ENCODE data around the gene CCDC57. TPM values are rescaled to one million over a fixed set of nuclear protein-coding genes. Genes with fewer than 3 reads are reported as not detected.

Gene CCDC57
- total and polyA plus RNA-seq, 2 of the 8 experiments (the other 6 are each of a cell fraction or from before 2014, with no cell fraction given) = 8.4 to 12.9 TPM

DNA sequence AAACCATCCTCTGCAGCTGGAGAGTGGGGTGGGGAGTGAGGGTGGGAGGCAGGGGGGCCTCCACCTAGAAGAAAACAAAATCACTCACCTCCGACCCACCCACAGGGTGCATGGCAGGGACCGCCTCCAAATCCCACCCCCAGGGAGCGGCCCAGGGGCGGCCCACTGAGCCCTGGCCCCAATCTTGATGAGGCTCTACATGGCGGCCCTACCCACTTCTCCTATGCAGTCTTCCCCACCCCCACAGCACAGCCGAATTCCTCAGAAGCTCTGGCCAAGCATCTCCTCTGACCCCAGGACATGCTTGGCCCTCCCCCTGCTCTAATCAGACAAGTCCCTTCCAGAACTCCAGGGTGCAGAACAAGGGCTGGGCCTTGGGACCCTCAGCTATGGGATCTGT is 96.4 kb downstream of the CCDC57 start (continued):
- TF ChIP-seq, protein P1, sequence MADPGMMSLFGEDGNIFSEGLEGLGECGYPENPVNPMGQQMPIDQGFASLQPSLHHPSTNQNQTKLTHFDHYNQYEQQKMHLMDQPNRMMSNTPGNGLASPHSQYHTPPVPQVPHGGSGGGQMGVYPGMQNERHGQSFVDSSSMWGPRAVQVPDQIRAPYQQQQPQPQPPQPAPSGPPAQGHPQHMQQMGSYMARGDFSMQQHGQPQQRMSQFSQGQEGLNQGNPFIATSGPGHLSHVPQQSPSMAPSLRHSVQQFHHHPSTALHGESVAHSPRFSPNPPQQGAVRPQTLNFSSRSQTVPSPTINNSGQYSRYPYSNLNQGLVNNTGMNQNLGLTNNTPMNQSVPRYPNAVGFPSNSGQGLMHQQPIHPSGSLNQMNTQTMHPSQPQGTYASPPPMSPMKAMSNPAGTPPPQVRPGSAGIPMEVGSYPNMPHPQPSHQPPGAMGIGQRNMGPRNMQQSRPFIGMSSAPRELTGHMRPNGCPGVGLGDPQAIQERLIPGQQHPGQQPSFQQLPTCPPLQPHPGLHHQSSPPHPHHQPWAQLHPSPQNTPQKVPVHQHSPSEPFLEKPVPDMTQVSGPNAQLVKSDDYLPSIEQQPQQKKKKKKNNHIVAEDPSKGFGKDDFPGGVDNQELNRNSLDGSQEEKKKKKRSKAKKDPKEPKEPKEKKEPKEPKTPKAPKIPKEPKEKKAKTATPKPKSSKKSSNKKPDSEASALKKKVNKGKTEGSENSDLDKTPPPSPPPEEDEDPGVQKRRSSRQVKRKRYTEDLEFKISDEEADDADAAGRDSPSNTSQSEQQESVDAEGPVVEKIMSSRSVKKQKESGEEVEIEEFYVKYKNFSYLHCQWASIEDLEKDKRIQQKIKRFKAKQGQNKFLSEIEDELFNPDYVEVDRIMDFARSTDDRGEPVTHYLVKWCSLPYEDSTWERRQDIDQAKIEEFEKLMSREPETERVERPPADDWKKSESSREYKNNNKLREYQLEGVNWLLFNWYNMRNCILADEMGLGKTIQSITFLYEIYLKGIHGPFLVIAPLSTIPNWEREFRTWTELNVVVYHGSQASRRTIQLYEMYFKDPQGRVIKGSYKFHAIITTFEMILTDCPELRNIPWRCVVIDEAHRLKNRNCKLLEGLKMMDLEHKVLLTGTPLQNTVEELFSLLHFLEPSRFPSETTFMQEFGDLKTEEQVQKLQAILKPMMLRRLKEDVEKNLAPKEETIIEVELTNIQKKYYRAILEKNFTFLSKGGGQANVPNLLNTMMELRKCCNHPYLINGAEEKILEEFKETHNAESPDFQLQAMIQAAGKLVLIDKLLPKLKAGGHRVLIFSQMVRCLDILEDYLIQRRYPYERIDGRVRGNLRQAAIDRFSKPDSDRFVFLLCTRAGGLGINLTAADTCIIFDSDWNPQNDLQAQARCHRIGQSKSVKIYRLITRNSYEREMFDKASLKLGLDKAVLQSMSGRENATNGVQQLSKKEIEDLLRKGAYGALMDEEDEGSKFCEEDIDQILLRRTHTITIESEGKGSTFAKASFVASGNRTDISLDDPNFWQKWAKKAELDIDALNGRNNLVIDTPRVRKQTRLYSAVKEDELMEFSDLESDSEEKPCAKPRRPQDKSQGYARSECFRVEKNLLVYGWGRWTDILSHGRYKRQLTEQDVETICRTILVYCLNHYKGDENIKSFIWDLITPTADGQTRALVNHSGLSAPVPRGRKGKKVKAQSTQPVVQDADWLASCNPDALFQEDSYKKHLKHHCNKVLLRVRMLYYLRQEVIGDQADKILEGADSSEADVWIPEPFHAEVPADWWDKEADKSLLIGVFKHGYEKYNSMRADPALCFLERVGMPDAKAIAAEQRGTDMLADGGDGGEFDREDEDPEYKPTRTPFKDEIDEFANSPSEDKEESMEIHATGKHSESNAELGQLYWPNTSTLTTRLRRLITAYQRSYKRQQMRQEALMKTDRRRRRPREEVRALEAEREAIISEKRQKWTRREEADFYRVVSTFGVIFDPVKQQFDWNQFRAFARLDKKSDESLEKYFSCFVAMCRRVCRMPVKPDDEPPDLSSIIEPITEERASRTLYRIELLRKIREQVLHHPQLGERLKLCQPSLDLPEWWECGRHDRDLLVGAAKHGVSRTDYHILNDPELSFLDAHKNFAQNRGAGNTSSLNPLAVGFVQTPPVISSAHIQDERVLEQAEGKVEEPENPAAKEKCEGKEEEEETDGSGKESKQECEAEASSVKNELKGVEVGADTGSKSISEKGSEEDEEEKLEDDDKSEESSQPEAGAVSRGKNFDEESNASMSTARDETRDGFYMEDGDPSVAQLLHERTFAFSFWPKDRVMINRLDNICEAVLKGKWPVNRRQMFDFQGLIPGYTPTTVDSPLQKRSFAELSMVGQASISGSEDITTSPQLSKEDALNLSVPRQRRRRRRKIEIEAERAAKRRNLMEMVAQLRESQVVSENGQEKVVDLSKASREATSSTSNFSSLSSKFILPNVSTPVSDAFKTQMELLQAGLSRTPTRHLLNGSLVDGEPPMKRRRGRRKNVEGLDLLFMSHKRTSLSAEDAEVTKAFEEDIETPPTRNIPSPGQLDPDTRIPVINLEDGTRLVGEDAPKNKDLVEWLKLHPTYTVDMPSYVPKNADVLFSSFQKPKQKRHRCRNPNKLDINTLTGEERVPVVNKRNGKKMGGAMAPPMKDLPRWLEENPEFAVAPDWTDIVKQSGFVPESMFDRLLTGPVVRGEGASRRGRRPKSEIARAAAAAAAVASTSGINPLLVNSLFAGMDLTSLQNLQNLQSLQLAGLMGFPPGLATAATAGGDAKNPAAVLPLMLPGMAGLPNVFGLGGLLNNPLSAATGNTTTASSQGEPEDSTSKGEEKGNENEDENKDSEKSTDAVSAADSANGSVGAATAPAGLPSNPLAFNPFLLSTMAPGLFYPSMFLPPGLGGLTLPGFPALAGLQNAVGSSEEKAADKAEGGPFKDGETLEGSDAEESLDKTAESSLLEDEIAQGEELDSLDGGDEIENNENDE (IDR thresholded peaks at IDR 0.05; ENCODE audit: insufficient replicate concordance, low read length) = no peak
- TF ChIP-seq SUZ12 (IDR thresholded peaks at IDR 0.05; ENCODE audit: low read length) = no peak
- TF ChIP-seq, protein P2, sequence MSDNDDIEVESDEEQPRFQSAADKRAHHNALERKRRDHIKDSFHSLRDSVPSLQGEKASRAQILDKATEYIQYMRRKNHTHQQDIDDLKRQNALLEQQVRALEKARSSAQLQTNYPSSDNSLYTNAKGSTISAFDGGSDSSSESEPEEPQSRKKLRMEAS (IDR thresholded peaks at IDR 0.05) = no peak
